Measurements from ENCODE around the gene CUBN.

DNA sequence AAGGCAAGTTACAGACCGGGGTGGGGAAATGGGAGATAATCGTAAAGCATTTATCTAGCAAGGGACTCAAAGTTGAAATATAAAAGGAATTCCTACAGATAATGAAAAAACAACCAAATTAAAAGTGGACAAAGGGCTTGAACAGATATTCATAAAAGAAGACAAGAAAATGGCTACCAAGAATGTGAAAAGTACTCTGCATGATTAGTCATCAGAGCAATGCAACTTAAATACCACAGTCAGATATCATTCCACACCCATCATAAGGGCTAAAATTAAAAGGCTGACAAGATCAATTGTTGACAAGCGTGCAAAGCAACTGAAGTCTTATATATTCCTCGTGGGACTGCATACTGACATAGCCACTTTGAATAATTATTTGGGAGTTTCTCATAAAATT, 187.7 kb downstream of the CUBN start:
- TF ChIP-seq, protein P1, sequence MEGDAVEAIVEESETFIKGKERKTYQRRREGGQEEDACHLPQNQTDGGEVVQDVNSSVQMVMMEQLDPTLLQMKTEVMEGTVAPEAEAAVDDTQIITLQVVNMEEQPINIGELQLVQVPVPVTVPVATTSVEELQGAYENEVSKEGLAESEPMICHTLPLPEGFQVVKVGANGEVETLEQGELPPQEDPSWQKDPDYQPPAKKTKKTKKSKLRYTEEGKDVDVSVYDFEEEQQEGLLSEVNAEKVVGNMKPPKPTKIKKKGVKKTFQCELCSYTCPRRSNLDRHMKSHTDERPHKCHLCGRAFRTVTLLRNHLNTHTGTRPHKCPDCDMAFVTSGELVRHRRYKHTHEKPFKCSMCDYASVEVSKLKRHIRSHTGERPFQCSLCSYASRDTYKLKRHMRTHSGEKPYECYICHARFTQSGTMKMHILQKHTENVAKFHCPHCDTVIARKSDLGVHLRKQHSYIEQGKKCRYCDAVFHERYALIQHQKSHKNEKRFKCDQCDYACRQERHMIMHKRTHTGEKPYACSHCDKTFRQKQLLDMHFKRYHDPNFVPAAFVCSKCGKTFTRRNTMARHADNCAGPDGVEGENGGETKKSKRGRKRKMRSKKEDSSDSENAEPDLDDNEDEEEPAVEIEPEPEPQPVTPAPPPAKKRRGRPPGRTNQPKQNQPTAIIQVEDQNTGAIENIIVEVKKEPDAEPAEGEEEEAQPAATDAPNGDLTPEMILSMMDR (IDR thresholded peaks at IDR 0.05), result no peak
- TF ChIP-seq CBFB (CRISPR knock-in tag; IDR thresholded peaks at IDR 0.05; ENCODE audit: low read depth) (no peak), NFE2L1 (CRISPR knock-in tag; IDR thresholded peaks at IDR 0.05) (no peak), JUN (CRISPR knock-in tag; IDR thresholded peaks at IDR 0.05) (no peak)
- TF ChIP-seq, protein P2, sequence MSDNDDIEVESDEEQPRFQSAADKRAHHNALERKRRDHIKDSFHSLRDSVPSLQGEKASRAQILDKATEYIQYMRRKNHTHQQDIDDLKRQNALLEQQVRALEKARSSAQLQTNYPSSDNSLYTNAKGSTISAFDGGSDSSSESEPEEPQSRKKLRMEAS (CRISPR knock-in tag; IDR thresholded peaks at IDR 0.05), result no peak
- TF ChIP-seq, protein P3, sequence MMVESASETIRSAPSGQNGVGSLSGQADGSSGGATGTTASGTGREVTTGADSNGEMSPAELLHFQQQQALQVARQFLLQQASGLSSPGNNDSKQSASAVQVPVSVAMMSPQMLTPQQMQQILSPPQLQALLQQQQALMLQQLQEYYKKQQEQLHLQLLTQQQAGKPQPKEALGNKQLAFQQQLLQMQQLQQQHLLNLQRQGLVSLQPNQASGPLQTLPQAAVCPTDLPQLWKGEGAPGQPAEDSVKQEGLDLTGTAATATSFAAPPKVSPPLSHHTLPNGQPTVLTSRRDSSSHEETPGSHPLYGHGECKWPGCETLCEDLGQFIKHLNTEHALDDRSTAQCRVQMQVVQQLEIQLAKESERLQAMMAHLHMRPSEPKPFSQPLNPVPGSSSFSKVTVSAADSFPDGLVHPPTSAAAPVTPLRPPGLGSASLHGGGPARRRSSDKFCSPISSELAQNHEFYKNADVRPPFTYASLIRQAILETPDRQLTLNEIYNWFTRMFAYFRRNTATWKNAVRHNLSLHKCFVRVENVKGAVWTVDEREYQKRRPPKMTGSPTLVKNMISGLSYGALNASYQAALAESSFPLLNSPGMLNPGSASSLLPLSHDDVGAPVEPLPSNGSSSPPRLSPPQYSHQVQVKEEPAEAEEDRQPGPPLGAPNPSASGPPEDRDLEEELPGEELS (CRISPR knock-in tag; IDR thresholded peaks at IDR 0.05), result no peak

All from WTC11 (cell line).